PFSK-1 (cell line): Measurements from ENCODE around the gene PIGR.

ENCODE experiments used
- FOXP2 ChIP-seq: optimal IDR thresholded peaks from 2 replicates; pipeline ENCODE3; 2011; ENCODE audit warnings: borderline replicate concordance, control low read depth, inconsistent platforms; ENCODE audit not compliant: insufficient read depth; ENCODE audit errors: extremely low read length, extremely low read depth
- POLR2AphosphoS5 ChIP-seq: IDR thresholded peaks from 2 replicates; pipeline ENCODE4 v1.6.1; 2012; ENCODE audit warnings: low read depth, mild to moderate bottlenecking, control low read depth, low read length, moderate library complexity
- REST ChIP-seq, 2 experiments: IDR thresholded peaks; 2 replicates each; pipeline versions ENCODE4 v1.6.1 to v1.8.0; 2011 to 2012; ENCODE audit warnings: low read depth in 2 of 2, low read length in 2 of 2, control low read depth in 1 of 2, inconsistent platforms in 1 of 2, mild to moderate bottlenecking in 1 of 2, moderate library complexity in 1 of 2; ENCODE audit not compliant: insufficient read depth in 1 of 2
- SIN3A ChIP-seq: IDR thresholded peaks from 2 replicates; pipeline ENCODE4 v1.6.1; 2012; ENCODE audit warnings: mild to moderate bottlenecking, low read length, moderate library complexity, borderline replicate concordance; ENCODE audit not compliant: insufficient read depth
- TAF1 ChIP-seq: IDR thresholded peaks from 2 replicates; pipeline ENCODE4 v1.6.1; 2012; ENCODE audit warnings: low read length, control low read depth, borderline replicate concordance; ENCODE audit not compliant: insufficient read depth

The PIGR gene

GRCh38 chr1:206895325-206895724 lies 50.9 kb downstream of the PIGR start:
- TF ChIP-seq SIN3A (no peak), TAF1 (no peak), POLR2AphosphoS5 (no peak), FOXP2 (no peak), REST (IDR thresholded peaks at IDR 0.05; ENCODE audit: insufficient read depth in 1 of 2, low read depth in 2 of 2, low read length in 2 of 2) (no peak)

GRCh38 chr1:206893380-206893779 lies 52.9 kb downstream of the PIGR start:
- TF ChIP-seq TAF1: no peak
- TF ChIP-seq REST (IDR thresholded peaks at IDR 0.05; ENCODE audit: insufficient read depth in 1 of 2, low read depth in 2 of 2, low read length in 2 of 2): no peak
- TF ChIP-seq FOXP2: no peak
- TF ChIP-seq POLR2AphosphoS5: no peak
- no peak for TF ChIP-seq SIN3A

GRCh38 chr1:206892351-206892984 lies 53.8 kb downstream of the PIGR start:
- TF ChIP-seq POLR2AphosphoS5: no peak
- TF ChIP-seq TAF1: no peak
- no peak for TF ChIP-seq FOXP2
- no peak for TF ChIP-seq REST (IDR thresholded peaks at IDR 0.05; ENCODE audit: insufficient read depth in 1 of 2, low read depth in 2 of 2, low read length in 2 of 2)
- no peak for TF ChIP-seq SIN3A

GRCh38 chr1:206891412-206891811 lies 54.9 kb downstream of the PIGR start:
- TF ChIP-seq REST (IDR thresholded peaks at IDR 0.05; ENCODE audit: insufficient read depth in 1 of 2, low read depth in 2 of 2, low read length in 2 of 2) (no peak), POLR2AphosphoS5 (no peak), TAF1 (no peak), SIN3A (no peak), FOXP2 (no peak)
